Endodermal cell (in vitro differentiated cells): Measurements from ENCODE around the gene BNC2. TPM values are rescaled to one million over a fixed set of nuclear protein-coding genes. Genes with fewer than 3 reads are reported as not detected.

Source experiments
- DNase-seq: peaks from one replicate; pipeline ENCODE4 v3.0.0-alpha.2; 2017
- H3K27ac ChIP-seq: 2 replicates; pipeline ENCODE4 v1.5.1; 2013; ENCODE audit warnings: mild to moderate bottlenecking, low read depth, low read length, moderate library complexity
- H3K27me3 ChIP-seq: 2 replicates; pipeline ENCODE4 v1.6.1; 2013; ENCODE audit warnings: mild to moderate bottlenecking, low read length, moderate library complexity; ENCODE audit not compliant: insufficient read depth, control insufficient read depth, poor library complexity, severe bottlenecking
- H3K36me3 ChIP-seq: 2 replicates; pipeline ENCODE4 v1.7.0; 2013; ENCODE audit warnings: mild to moderate bottlenecking, low read length, moderate library complexity; ENCODE audit not compliant: control insufficient read depth, insufficient read depth
- H3K4me1 ChIP-seq: one replicate; pipeline ENCODE4 v1.7.0; 2013; ENCODE audit warnings: low read length; ENCODE audit not compliant: control insufficient read depth, insufficient read depth
- H3K4me3 ChIP-seq: 2 replicates; pipeline ENCODE4 v1.5.1; 2013; ENCODE audit warnings: mild to moderate bottlenecking, low read length, moderate library complexity
- H3K9ac ChIP-seq: 2 replicates; pipeline ENCODE4 v1.6.1; 2013; ENCODE audit warnings: mild to moderate bottlenecking, low read length, moderate library complexity; ENCODE audit not compliant: poor library complexity, severe bottlenecking; ENCODE audit errors: extremely low read depth
- H3K9me3 ChIP-seq: 2 replicates; pipeline ENCODE4 v1.6.1; 2013; ENCODE audit warnings: mild to moderate bottlenecking, low read length, moderate library complexity; ENCODE audit not compliant: control insufficient read depth
- H3K27ac Mint-ChIP-seq: 2 replicates; pipeline ENCODE4 v1.8.0; 2020; ENCODE audit warnings: mixed read lengths
- H3K27me3 Mint-ChIP-seq: 2 replicates; pipeline ENCODE4 v1.8.0; 2021; ENCODE audit warnings: mild to moderate bottlenecking, mixed read lengths; ENCODE audit not compliant: insufficient read depth
- H3K36me3 Mint-ChIP-seq: 2 replicates; pipeline ENCODE4 v1.8.0; 2020; ENCODE audit warnings: low read depth, mixed read lengths
- H3K4me1 Mint-ChIP-seq: 2 replicates; pipeline ENCODE4 v1.8.0; 2020; ENCODE audit warnings: mixed read lengths
- H3K4me3 Mint-ChIP-seq: 2 replicates; pipeline ENCODE4 v1.8.0; 2020; ENCODE audit warnings: mild to moderate bottlenecking, moderate library complexity, mixed read lengths
- H3K9me3 Mint-ChIP-seq: 2 replicates; pipeline ENCODE4 v1.8.0; 2020; ENCODE audit warnings: mild to moderate bottlenecking, mixed read lengths
- WGBS, 2 experiments: methylation state at CpG; one replicate each; pipeline versions ENCODE4 v1.1.5 to v1.1.7; 2013; ENCODE audit warnings: missing lambda C conversion rate in 2 of 2, mixed read lengths in 1 of 2; ENCODE audit not compliant: insufficient coverage in 1 of 2, insufficient read length in 1 of 2; 5-methylcytosine and 5-hydroxymethylcytosine counted together
- total RNA-seq, 2 donors: library from RNA; stranded (reverse); fragmentation: NEBNext Ultra II Directional in 1 of 2; extraction: Animal tissue kit (Norgen Biotek cat#: 25700) in 1 of 2; gene quantifications; 2 replicates in 1 of 2; 3 replicates in 1 of 2; pipeline ENCODE4 v1.2.1, GENCODE V29; 2021
- TF ChIP-seq, protein P1 (sequence below): fragments of 200-600 bp; sonication (generic); conservative IDR thresholded peaks from 2 replicates; pipeline ENCODE4 v1.5.0; 2021; ENCODE audit warnings: antibody characterized with exemption, mild to moderate bottlenecking

Gene BNC2
- total RNA-seq, 2 donors from 2014 or later: 3.0 to 10.5 TPM

DNA sequence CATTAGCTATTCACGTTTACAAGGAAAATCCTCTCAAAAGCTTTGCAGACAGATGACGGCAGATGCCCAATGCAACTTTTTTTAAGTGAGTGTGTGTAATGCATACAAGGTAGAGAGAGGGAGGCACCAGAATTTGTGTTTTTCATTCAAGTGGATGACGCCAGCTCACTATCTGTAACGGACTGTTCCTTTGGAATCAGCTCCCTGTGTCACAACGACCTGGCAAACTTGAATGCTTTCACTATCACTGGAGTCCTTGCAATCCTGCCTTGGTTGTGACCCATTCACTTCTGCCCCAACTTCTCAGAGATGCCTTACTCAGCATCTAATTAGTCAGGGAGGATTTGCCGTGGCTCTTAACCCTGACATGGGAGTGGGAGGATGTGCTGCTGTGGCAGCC lies 148.5 kb downstream of the BNC2 start:
- Mint-ChIP-seq H3K4me1 (peaks cover 28% of the 10 kb centered on the region), H3K4me3 (no peak overlapping the region), H3K36me3 (no peaks in the 10 kb centered on the region), H3K27ac (no peak overlapping the region), H3K9me3 (no peaks in the 10 kb centered on the region), H3K27me3 (peaks cover 11% of the 10 kb centered on the region)
- Histone ChIP-seq H3K36me3 (no peaks in the 10 kb centered on the region), H3K9ac (no peak overlapping the region), H3K4me3 (no peak overlapping the region), H3K27me3 (no peaks in the 10 kb centered on the region), H3K4me1 (no peaks in the 10 kb centered on the region), H3K9me3 (no peaks in the 10 kb centered on the region), H3K27ac (no peak overlapping the region)
- TF ChIP-seq, protein P1, sequence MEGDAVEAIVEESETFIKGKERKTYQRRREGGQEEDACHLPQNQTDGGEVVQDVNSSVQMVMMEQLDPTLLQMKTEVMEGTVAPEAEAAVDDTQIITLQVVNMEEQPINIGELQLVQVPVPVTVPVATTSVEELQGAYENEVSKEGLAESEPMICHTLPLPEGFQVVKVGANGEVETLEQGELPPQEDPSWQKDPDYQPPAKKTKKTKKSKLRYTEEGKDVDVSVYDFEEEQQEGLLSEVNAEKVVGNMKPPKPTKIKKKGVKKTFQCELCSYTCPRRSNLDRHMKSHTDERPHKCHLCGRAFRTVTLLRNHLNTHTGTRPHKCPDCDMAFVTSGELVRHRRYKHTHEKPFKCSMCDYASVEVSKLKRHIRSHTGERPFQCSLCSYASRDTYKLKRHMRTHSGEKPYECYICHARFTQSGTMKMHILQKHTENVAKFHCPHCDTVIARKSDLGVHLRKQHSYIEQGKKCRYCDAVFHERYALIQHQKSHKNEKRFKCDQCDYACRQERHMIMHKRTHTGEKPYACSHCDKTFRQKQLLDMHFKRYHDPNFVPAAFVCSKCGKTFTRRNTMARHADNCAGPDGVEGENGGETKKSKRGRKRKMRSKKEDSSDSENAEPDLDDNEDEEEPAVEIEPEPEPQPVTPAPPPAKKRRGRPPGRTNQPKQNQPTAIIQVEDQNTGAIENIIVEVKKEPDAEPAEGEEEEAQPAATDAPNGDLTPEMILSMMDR: no peak
- no peak for DNase-seq
- 75 to 80% methylated on average over 4 to 6 of the region's 6 CpGs for WGBS, 2 experiments

DNA sequence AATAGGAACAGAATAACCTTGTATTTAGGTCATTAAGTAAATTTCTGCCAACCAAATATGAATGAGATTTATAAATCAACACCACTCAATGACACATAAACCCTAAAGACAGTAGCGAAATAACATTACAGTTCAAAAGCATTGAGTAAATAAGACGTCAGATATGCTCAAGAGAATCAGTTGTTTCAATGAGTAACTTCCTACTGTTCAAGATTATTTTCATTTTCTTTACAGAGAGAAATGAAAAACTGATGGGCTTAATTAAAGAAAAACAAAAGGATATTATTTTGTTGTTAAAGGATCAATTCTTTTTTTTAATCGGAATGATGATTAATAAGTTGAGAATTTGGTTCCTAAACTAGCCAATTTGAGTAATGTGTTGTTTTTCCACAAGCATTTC lies 150.1 kb downstream of the BNC2 start:
- H3K27me3 Mint-ChIP-seq: peaks cover 7% of the 10 kb centered on the region
- Histone ChIP-seq H3K4me1 (no peaks in the 10 kb centered on the region), H3K4me3 (no peak overlapping the region), H3K36me3 (no peaks in the 10 kb centered on the region), H3K27ac (no peak overlapping the region), H3K27me3 (no peaks in the 10 kb centered on the region), H3K9ac (no peak overlapping the region), H3K9me3 (no peaks in the 10 kb centered on the region)
- TF ChIP-seq, protein P1: no peak
- no peak overlapping the region for H3K27ac Mint-ChIP-seq
- H3K4me1 Mint-ChIP-seq: peaks cover 17% of the 10 kb centered on the region
- H3K9me3 Mint-ChIP-seq: no peaks in the 10 kb centered on the region
- DNase-seq: no peak
- 85 to 100% methylated on average over 3 of the region's 3 CpGs for WGBS, 2 experiments
- no peaks in the 10 kb centered on the region for H3K36me3 Mint-ChIP-seq
- H3K4me3 Mint-ChIP-seq: no peak overlapping the region

DNA sequence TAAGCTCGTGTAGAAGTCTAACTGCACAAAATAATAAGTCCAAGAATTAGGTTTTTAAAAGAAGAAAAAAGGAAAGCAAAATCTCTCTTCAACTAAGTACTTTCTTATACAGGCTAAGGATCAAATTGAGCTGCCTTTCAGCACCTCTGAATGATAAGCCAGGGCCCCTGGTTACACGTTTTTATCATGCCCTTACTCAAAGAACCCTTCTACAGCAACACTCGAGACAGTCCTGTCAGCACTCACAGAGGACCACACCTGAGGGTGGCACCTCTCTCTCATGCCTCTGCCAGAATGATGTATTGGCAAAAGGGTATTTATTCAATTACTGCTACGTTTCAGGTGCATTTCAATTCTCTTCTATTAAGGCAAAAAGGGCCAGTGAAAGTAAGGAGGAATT lies 150.5 kb downstream of the BNC2 start:
- Mint-ChIP-seq H3K27ac (no peak overlapping the region), H3K9me3 (no peaks in the 10 kb centered on the region), H3K27me3 (peaks cover 7% of the 10 kb centered on the region), H3K4me1 (peaks cover 17% of the 10 kb centered on the region), H3K4me3 (no peak overlapping the region), H3K36me3 (no peaks in the 10 kb centered on the region)
- no peak overlapping the region for H3K27ac ChIP-seq
- 64 to 77% methylated on average over 3 to 4 of the region's 4 CpGs for WGBS, 2 experiments
- H3K27me3 ChIP-seq: no peaks in the 10 kb centered on the region
- H3K9me3 ChIP-seq: no peaks in the 10 kb centered on the region
- TF ChIP-seq, protein P1: no peak
- no peaks in the 10 kb centered on the region for H3K36me3 ChIP-seq
- no peaks in the 10 kb centered on the region for H3K4me1 ChIP-seq
- no peak overlapping the region for H3K4me3 ChIP-seq
- no peak overlapping the region for H3K9ac ChIP-seq
- DNase-seq: no peak
